Measurements from ENCODE around the gene NGEF.

- TF ChIP-seq POLR2A (IDR thresholded peaks at IDR 0.05) (no peak), CTCF (IDR thresholded peaks at IDR 0.05) (no peak)
Observed at GRCh38 chr2:232859385-232859916, 153.6 kb downstream of the NGEF start.

All from uterus (tissue), 2 donors.